ENCODE measurements around the gene INSIG2. TPM values are rescaled to one million over a fixed set of nuclear protein-coding genes. Genes with fewer than 3 reads are reported as not detected.

INSIG2 gene
- total and polyA plus RNA-seq, 2 of the 4 experiments (the other 2 are of a cell fraction), result 9.1 to 11.7 TPM

GRCh38 chr2:118090387-118091139 is 2.3 kb downstream of the INSIG2 start:
- POLR2A ChIA-PET (ENCODE audit: unreplicated experiment), result no interaction called here
- Histone ChIP-seq H3K4ac (ENCODE audit: low read depth, low read length) (no peak overlapping the region), H2BK15ac (ENCODE audit: low read depth, low read length) (no peak overlapping the region), H3K56ac (ENCODE audit: extremely low read depth, insufficient read depth, low read length) (no peak overlapping the region), H4K91ac (ENCODE audit: insufficient read depth, low read depth, low read length) (no peak overlapping the region), H3K14ac (replicated peaks; ENCODE audit: low read depth, low read length) (no peak overlapping the region), H2BK120ac (ENCODE audit: low read depth, low read length) (no peak overlapping the region), H3K18ac (ENCODE audit: low read depth, low read length) (no peak overlapping the region), H3K9me1 (ENCODE audit: insufficient read depth, low read length) (no peaks in the 10 kb centered on the region), H2BK5ac (ENCODE audit: low read depth, low read length, poor library complexity, severe bottlenecking) (no peak overlapping the region), H2AFZ (replicated peaks; ENCODE audit: low read length, poor library complexity) (no peak overlapping the region), H3K9ac (ENCODE audit: low read depth, low read length) (no peak overlapping the region), H3K27ac (ENCODE audit: insufficient read depth, low read length) (no peak overlapping the region), H3K9me3 (ENCODE audit: control insufficient read depth, insufficient read depth, low read length) (no peaks in the 10 kb centered on the region), H3K23ac (ENCODE audit: low read depth, low read length) (no peak overlapping the region), H3K4me2 (ENCODE audit: low read depth, low read length) (no peak overlapping the region), H4K5ac (ENCODE audit: low read depth, low read length) (no peak overlapping the region), H2AK9ac (replicated peaks; ENCODE audit: low read depth, low read length, poor library complexity) (no peak overlapping the region), H2BK20ac (ENCODE audit: low read depth, low read length) (no peak overlapping the region), H2AK5ac (ENCODE audit: low read depth, low read length) (no peak overlapping the region), H4K20me1 (ENCODE audit: insufficient read depth, low read length) (peaks cover 18% of the 10 kb centered on the region; the same call in 1 of the 2 replicates), H3K4me1 (ENCODE audit: control insufficient read depth, insufficient read depth, low read length) (peaks cover 1% of the 10 kb centered on the region; the same call in 1 of the 2 replicates), H3K27me3 (ENCODE audit: control insufficient read depth, insufficient read depth, low read length) (no peaks in the 10 kb centered on the region), H3K36me3 (ENCODE audit: control insufficient read depth, insufficient read depth, low read length) (no peaks in the 10 kb centered on the region), H3K79me1 (ENCODE audit: low read depth in 1 of 2, low read length in 2 of 2) (peaks cover 10 to 36% of the 10 kb centered on the region in 2 experiments; a peak in 3 of 4 replicates), H4K8ac (ENCODE audit: low read depth in 2 of 2, low read length in 2 of 2) (no peak overlapping the region), H3K4me3 (ENCODE audit: insufficient read depth, low read depth, low read length) (no peak overlapping the region)
- WGBS, 2 experiments (ENCODE audit: extremely low coverage in 2 of 2, insufficient read length in 1 of 2), result no CpG with 5 or more reads among the region's 5 CpGs
- CTCF ChIA-PET, result interaction anchor here (1.2 to 1.5 kb wide), 2 partner anchors 12 to 24 kb away, joined by 3 to 4 read pairs; no protein-coding TSS in a partner anchor
- no TSS peak for BruUV-seq (replicated peaks)
- in situ Hi-C loops (cut with MboI; ENCODE audit: low sequenced_read_pairs), result no loop called here
- TF ChIP-seq MAFK (IDR thresholded peaks at IDR 0.05; ENCODE audit: low read depth, low read length) (peak; percentile 79), NFE2L2 (IDR thresholded peaks at IDR 0.05; ENCODE audit: low read depth, low read length) (no peak)
- dilution Hi-C loops (cut with HindIII; ENCODE audit: low sequenced_read_pairs, unreplicated experiment), result no loop called here
- DNase-seq (no peak), ATAC-seq (ENCODE audit: low read depth) (no peak)
- intact Hi-C loops (cut with micrococcal nuclease), result no loop called here
